DND-41 (cell line): Measurements from ENCODE around the gene MFSD2B.

Source experiments
- ATAC-seq: fragments of 200-7000 bp; cut with Tn5 transposase; 3 replicates; pipeline ENCODE4 v1.9.1; 2021; ENCODE audit warnings: low read depth; ENCODE audit not compliant: insufficient read depth
- DNase-seq: peaks from one replicate; pipeline ENCODE4 v3.0.0-alpha.2; 2020
- H2AFZ ChIP-seq: 2 replicates; pipeline ENCODE4 v1.6.0; 2012; ENCODE audit warnings: low read depth, low read length
- H3K27ac ChIP-seq: 2 replicates; pipeline ENCODE4 v1.5.1; 2012; ENCODE audit warnings: low read length, inconsistent platforms
- H3K27me3 ChIP-seq: fragments of 200-600 bp; sonication (generic); 2 replicates; pipeline ENCODE4 v1.6.0; 2012; ENCODE audit warnings: low read length, mild to moderate bottlenecking, inconsistent platforms; ENCODE audit not compliant: insufficient read depth, poor library complexity
- H3K36me3 ChIP-seq: 2 replicates; pipeline ENCODE4 v1.5.1; 2012; ENCODE audit warnings: low read length, inconsistent platforms; ENCODE audit not compliant: insufficient read depth
- H3K4me1 ChIP-seq: 2 replicates; pipeline ENCODE4 v1.5.1; 2012; ENCODE audit warnings: mild to moderate bottlenecking, low read length; ENCODE audit not compliant: insufficient read depth
- H3K4me2 ChIP-seq: 2 replicates; pipeline ENCODE4 v1.6.0; 2012; ENCODE audit warnings: mild to moderate bottlenecking, moderate library complexity, low read length, inconsistent platforms; ENCODE audit not compliant: insufficient read depth
- H3K4me3 ChIP-seq, 2 experiments: fragments of 200-600 bp in 1 of 2; shearing (Covaris generic) in 1 of 2; 2 replicates each; pipeline ENCODE4 v1.5.1; 2012 to 2016; ENCODE audit warnings: inconsistent platforms in 2 of 2, low read length in 2 of 2, mild to moderate bottlenecking in 2 of 2, low read depth in 1 of 2, moderate library complexity in 1 of 2
- H3K79me2 ChIP-seq: 2 replicates; pipeline ENCODE4 v1.6.0; 2012; ENCODE audit warnings: low read length, inconsistent platforms; ENCODE audit not compliant: insufficient read depth
- H3K9ac ChIP-seq: 2 replicates; pipeline ENCODE4 v1.6.0; 2012; ENCODE audit warnings: low read depth, mild to moderate bottlenecking, inconsistent platforms, low read length, moderate library complexity
- H3K9me3 ChIP-seq: 2 replicates; pipeline ENCODE4 v1.5.1; 2012; ENCODE audit warnings: low read length, moderate library complexity, mild to moderate bottlenecking, inconsistent platforms; ENCODE audit not compliant: insufficient read depth, severe bottlenecking
- H4K20me1 ChIP-seq: 2 replicates; pipeline ENCODE4 v1.6.0; 2012; ENCODE audit warnings: low read length; ENCODE audit not compliant: insufficient read depth
- EZH2 ChIP-seq: IDR thresholded peaks from 3 replicates; pipeline ENCODE4 v1.6.1; 2012; ENCODE audit warnings: borderline replicate concordance, low read depth, mild to moderate bottlenecking, moderate library complexity, low read length, inconsistent platforms; ENCODE audit not compliant: severe bottlenecking
- TF ChIP-seq, protein P1 (sequence below): IDR thresholded peaks from 2 replicates; pipeline ENCODE4 v1.5.1; 2012; ENCODE audit warnings: borderline replicate concordance, low read length, moderate library complexity, mild to moderate bottlenecking; ENCODE audit not compliant: poor library complexity, severe bottlenecking; ENCODE audit errors: extremely low read depth

Gene MFSD2B

DNA sequence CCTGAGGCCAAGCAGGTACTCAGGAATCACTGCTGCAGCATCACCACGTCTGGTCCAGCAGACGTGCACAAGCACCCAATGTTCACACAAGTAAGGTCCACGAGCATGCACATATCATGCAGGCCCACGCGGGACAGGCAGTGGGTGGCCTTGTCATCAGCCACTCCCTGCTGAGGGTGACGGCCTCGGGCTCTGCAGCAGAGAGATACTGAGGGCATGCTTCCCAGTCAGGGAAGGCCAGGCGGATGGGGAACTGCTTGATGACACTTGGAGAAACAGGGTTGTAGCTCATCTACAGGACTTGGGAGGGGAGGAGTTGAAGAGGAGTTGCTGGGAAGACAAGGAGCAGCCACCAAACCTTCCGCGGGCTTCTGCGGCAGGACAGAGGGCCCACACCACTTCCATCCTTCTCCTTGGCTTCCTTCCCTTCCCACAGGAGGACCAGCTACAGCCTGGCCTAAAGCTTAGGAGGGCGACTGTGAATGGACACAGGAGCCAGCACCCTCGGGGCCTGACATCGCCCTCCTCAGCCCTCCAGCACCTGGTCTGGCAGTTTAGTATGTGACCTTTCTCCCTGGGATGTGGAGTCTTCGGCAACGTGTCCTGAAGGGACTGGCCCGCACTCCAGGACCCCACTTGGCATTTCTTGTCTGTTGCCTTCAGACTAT, 15.2 kb downstream of the MFSD2B start:
- TF ChIP-seq, protein P1, sequence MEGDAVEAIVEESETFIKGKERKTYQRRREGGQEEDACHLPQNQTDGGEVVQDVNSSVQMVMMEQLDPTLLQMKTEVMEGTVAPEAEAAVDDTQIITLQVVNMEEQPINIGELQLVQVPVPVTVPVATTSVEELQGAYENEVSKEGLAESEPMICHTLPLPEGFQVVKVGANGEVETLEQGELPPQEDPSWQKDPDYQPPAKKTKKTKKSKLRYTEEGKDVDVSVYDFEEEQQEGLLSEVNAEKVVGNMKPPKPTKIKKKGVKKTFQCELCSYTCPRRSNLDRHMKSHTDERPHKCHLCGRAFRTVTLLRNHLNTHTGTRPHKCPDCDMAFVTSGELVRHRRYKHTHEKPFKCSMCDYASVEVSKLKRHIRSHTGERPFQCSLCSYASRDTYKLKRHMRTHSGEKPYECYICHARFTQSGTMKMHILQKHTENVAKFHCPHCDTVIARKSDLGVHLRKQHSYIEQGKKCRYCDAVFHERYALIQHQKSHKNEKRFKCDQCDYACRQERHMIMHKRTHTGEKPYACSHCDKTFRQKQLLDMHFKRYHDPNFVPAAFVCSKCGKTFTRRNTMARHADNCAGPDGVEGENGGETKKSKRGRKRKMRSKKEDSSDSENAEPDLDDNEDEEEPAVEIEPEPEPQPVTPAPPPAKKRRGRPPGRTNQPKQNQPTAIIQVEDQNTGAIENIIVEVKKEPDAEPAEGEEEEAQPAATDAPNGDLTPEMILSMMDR: no peak
- no peak for TF ChIP-seq EZH2
- Histone ChIP-seq H4K20me1 (peaks cover 11% of the 10 kb centered on the region), H3K79me2 (0 out of 2 replicates have a peak, but pooled peaks cover 2% of the 10 kb centered on the region), H3K4me1 (no peaks in the 10 kb centered on the region), H3K4me3 (no peak overlapping the region), H3K36me3 (peaks cover 63% of the 10 kb centered on the region), H3K9me3 (no peaks in the 10 kb centered on the region), H3K9ac (no peak overlapping the region), H3K27me3 (no peaks in the 10 kb centered on the region), H3K4me2 (no peak overlapping the region), H3K27ac (no peak overlapping the region), H2AFZ (no peak overlapping the region)
- ATAC-seq: no peak
- DNase-seq: no peak

DNA sequence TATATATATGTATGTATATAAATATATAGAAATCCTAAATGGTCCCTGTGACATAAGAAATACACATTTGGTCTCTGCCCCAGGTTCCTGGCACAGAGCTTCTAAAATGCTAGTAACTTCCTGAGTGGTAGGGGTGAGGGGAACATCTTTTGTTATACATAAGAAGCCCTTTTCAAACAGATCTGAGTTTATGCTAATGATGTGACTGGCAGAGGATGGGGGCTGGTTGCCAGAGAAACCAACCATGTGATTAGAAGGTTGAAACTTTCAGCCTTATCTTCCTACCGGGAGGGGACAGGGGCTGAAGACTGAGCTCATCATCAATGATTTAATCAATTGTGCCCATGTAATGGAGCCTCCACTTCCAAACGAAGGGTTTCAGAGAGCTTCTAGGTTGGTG, 16.3 kb downstream of the MFSD2B start:
- TF ChIP-seq EZH2: no peak
- TF ChIP-seq, protein P1: no peak
- no peak overlapping the region for H3K4me2 ChIP-seq
- 0 out of 2 replicates have a peak, but pooled peaks cover 2% of the 10 kb centered on the region for H3K79me2 ChIP-seq
- H3K27ac ChIP-seq: no peak overlapping the region
- no peak overlapping the region for H2AFZ ChIP-seq
- H3K4me1 ChIP-seq: no peaks in the 10 kb centered on the region
- no peak overlapping the region for H3K9ac ChIP-seq
- ATAC-seq (no peak), DNase-seq (no peak)
- no peaks in the 10 kb centered on the region for H3K9me3 ChIP-seq
- no peak overlapping the region for H3K4me3 ChIP-seq
- peaks cover 73% of the 10 kb centered on the region for H3K36me3 ChIP-seq
- peaks cover 11% of the 10 kb centered on the region for H4K20me1 ChIP-seq
- H3K27me3 ChIP-seq: no peaks in the 10 kb centered on the region

DNA sequence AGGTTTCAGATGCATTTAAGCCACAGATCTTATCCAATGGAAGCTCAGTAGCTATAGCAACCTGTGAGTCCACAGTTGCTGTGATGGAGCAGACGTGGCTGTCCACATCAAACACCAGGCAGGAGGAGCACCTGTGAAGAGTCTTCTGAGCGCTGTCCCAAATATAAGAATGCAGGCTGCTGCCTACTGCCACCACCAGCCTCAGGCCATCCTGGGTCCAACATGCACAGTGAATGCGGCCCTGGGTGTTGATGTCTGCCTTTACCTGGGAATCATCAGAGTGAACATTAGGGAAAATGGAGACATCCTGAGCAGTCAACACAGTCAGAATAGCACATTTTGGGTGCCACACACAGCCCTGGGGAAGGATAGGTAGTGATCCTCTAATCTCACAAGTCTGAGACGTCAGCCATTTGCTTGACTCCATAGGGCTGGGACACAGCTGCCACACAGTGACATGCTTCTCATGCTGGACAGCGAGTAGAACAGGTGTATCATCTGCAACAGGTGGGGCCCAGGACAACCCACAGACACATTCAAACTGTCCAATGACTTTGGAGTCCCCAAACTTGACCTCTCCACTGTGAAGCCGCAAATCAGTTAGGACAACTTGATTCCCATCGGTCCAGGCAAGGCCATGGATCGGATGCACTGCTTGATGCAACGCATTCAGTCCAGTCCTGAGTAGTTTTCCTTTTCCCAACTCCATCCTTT, 29.1 kb downstream of the MFSD2B start:
- H3K4me2 ChIP-seq: no peak overlapping the region
- H4K20me1 ChIP-seq: peaks cover 5% of the 10 kb centered on the region; the same call in 1 of the 2 replicates
- TF ChIP-seq, protein P1: no peak
- TF ChIP-seq EZH2: no peak
- no peaks in the 10 kb centered on the region for H3K9me3 ChIP-seq
- H3K9ac ChIP-seq: no peak overlapping the region
- peaks cover 77% of the 10 kb centered on the region for H3K79me2 ChIP-seq
- no peak overlapping the region for H3K4me3 ChIP-seq
- H3K27me3 ChIP-seq: no peaks in the 10 kb centered on the region
- no peak overlapping the region for H3K27ac ChIP-seq
- peaks cover 36% of the 10 kb centered on the region for H3K36me3 ChIP-seq
- no peak overlapping the region for H2AFZ ChIP-seq
- ATAC-seq (no peak), DNase-seq (no peak)
- H3K4me1 ChIP-seq: peaks cover 14% of the 10 kb centered on the region; the same call in 1 of the 2 replicates
